ENCODE measurements around the gene NTN3. TPM values are rescaled to one million over a fixed set of nuclear protein-coding genes. Genes with fewer than 3 reads are reported as not detected.

NTN3 gene
- total RNA-seq, 1 donor from 2014 or later = 4.8 TPM

- H3K9me3 Mint-ChIP-seq = no peaks in the 10 kb centered on the region
Observed at GRCh38 chr16:2520097-2520783, 49.1 kb downstream of the NTN3 start, which contains the start of gene AMDHD2. Gene AMDHD2 (plus strand): TSS chr16:2520371. CDS start chr16:2520459, 88 bp downstream.

GRCh38 chr16:2520784-2521531, 49.9 kb downstream of the NTN3 start:
- no peak for TF ChIP-seq CTCF (conservative IDR thresholded peaks at IDR 0.05)
- H3K27me3 Mint-ChIP-seq (ENCODE audit: low read depth) = peaks cover 7% of the 10 kb centered on the region
- H3K4me3 Mint-ChIP-seq = peak overlapping the region; percentile 89
- H3K9me3 Mint-ChIP-seq = no peaks in the 10 kb centered on the region
- peak overlapping the region; percentile 94 for H3K27ac Mint-ChIP-seq (ENCODE audit: unreplicated experiment)
- peaks cover 6% of the 10 kb centered on the region for H3K36me3 Mint-ChIP-seq (ENCODE audit: low read depth)
- no peak for DNase-seq (ENCODE audit: low read depth, low spot score)
- H3K4me1 Mint-ChIP-seq = peaks cover 31% of the 10 kb centered on the region

More at GRCh38 chr16:2520097-2520783, 49.1 kb downstream of the NTN3 start, which contains the start of gene AMDHD2:
- DNase-seq (ENCODE audit: low read depth, low spot score) = peak; percentile 85
- Mint-ChIP-seq H3K27ac (ENCODE audit: unreplicated experiment) (peak within 1 kb of the TSS; percentile 94), H3K36me3 (ENCODE audit: low read depth) (peaks cover 6% of the 10 kb centered on the region), H3K27me3 (ENCODE audit: low read depth) (peaks cover 7% of the 10 kb centered on the region), H3K4me1 (peaks cover 38% of the 10 kb centered on the region), H3K4me3 (peak within 1 kb of the TSS; percentile 89)
- no peak for TF ChIP-seq CTCF (conservative IDR thresholded peaks at IDR 0.05)

Small RNA genes lying within 50 kb of the gene (microRNA-seq; reads per million reads assigned to microRNA genes)
- gene MIR6767 (not detected), gene MIR6768 (5.3 reads per million)

Other genes starting within 250 kb of the NTN3 start
- 37.5 and 38.9 TPM in 2 replicates for gene E4F1, start 247.7 kb upstream of the NTN3 start, total RNA-seq
- gene DNASE1L2, start 234.9 kb upstream of the NTN3 start, total RNA-seq = 1.6 and 2.6 TPM in 2 replicates
- 71.9 and 79.2 TPM in 2 replicates for gene ECI1, start 219.7 kb upstream of the NTN3 start, total RNA-seq
- 390 and 420 TPM in 2 replicates for gene RNPS1, start 203.2 kb upstream of the NTN3 start, total RNA-seq
- gene ABCA3, start 130.6 kb upstream of the NTN3 start, total RNA-seq = 19.6 TPM in 2 replicates
- 66.1 and 67.5 TPM in 2 replicates for gene CCNF, start 41.9 kb upstream of the NTN3 start, total RNA-seq
- gene TEDC2, start 11.2 kb upstream of the NTN3 start, total RNA-seq = 65.1 and 66.5 TPM in 2 replicates
- gene TBC1D24, start 3.8 kb downstream of the NTN3 start, total RNA-seq = 30.0 and 32.5 TPM in 2 replicates
- gene ATP6V0C, start 42.7 kb downstream of the NTN3 start, total RNA-seq = 154 and 159 TPM in 2 replicates
- gene AMDHD2, start 49.1 kb downstream of the NTN3 start, total RNA-seq = 50.9 and 58.3 TPM in 2 replicates
- not detected in 2 replicates for gene CEMP1, start 60.1 kb downstream of the NTN3 start, total RNA-seq
- 34.2 and 37.5 TPM in 2 replicates for gene PDPK1, start 66.7 kb downstream of the NTN3 start, total RNA-seq
- 27.4 and 27.7 TPM in 2 replicates for gene KCTD5, start 211.2 kb downstream of the NTN3 start, total RNA-seq
- 5.3 and 7.8 TPM in 2 replicates for gene PRSS27, start 248.9 kb downstream of the NTN3 start, total RNA-seq

Data from neural crest cell (in vitro differentiated cells).